MM.1S (cell line): Measurements from ENCODE around the gene MS4A8.

Experiments
- CTCF ChIP-seq: fragments of 300-600 bp; sonication (generic); IDR thresholded peaks from 2 replicates; pipeline ENCODE4 v1.5.1; 2016; ENCODE audit warnings: antibody characterized with exemption, low read length, mixed read lengths
- EZH2phosphoT487 ChIP-seq: fragments of 300-600 bp; sonication (generic); IDR thresholded peaks from 2 replicates; pipeline ENCODE4 v1.6.1; 2018; ENCODE audit warnings: antibody characterized with exemption, low read length

- no peak for TF ChIP-seq CTCF
- no peak for TF ChIP-seq EZH2phosphoT487
Measured at GRCh38 chr11:60747359-60747873, 48.0 kb downstream of the MS4A8 start.
